ENCODE measurements around the gene ATP8A2. TPM values are rescaled to one million over a fixed set of nuclear protein-coding genes. Genes with fewer than 3 reads are reported as not detected.

ATP8A2 gene
- total and polyA plus RNA-seq, 7 donors, result under 0.01 to 2.2 (median 1.2) TPM; not detected in 1

- Histone ChIP-seq H3K4me3 (no peak overlapping the region), H3K27ac (no peak overlapping the region), H3K4me1 (no peaks in the 10 kb centered on the region), H3K9me3 (no peaks in the 10 kb centered on the region), H3K27me3 (no peaks in the 10 kb centered on the region), H3K36me3 (no peaks in the 10 kb centered on the region)
- no peak for DNase-seq
- TF ChIP-seq POLR2AphosphoS5 (IDR thresholded peaks at IDR 0.05) (no peak), POLR2A (IDR thresholded peaks at IDR 0.05) (no peak), EP300 (IDR thresholded peaks at IDR 0.05) (no peak), CTCF (IDR thresholded peaks at IDR 0.05) (no peak)
- intact Hi-C loops (cut with DNase I), result no loop called here
- 73 to 82% methylated on average over 12 of the region's 12 CpGs for WGBS, 2 donors
Measured at GRCh38 chr13:26025196-26025595, 653.4 kb downstream of the ATP8A2 start.

DNA sequence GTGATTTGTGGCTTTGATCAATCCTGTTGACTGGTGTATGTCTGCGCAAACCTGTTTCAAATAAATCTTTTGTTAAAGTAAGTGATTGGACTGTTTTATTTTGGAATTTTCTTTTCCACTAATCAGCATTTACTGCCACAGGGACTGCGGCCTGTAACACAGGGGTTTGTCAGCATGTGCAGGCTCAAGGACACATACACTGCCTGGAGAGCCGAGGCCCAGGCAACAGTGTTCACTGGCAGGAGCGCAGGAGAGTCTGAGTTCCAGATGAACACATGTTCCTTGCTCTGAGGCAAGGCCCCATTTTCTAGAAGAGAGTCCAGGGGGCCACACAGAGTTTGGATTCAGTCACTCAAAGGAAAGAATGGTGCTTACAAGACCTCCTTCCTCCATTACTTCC lies 654.0 kb downstream of the ATP8A2 start:
- 94 to 95% methylated on average over 4 of the region's 4 CpGs for WGBS, 2 donors
- TF ChIP-seq POLR2A (IDR thresholded peaks at IDR 0.05) (no peak), POLR2AphosphoS5 (IDR thresholded peaks at IDR 0.05) (no peak), CTCF (IDR thresholded peaks at IDR 0.05) (no peak), EP300 (IDR thresholded peaks at IDR 0.05) (no peak)
- no peaks in the 10 kb centered on the region for H3K4me1 ChIP-seq
- no peak for DNase-seq
- H3K27ac ChIP-seq, result no peak overlapping the region
- H3K36me3 ChIP-seq, result no peaks in the 10 kb centered on the region
- H3K9me3 ChIP-seq, result no peaks in the 10 kb centered on the region
- intact Hi-C loops (cut with DNase I), result no loop called here
- H3K4me3 ChIP-seq, result no peak overlapping the region
- no peaks in the 10 kb centered on the region for H3K27me3 ChIP-seq

DNA sequence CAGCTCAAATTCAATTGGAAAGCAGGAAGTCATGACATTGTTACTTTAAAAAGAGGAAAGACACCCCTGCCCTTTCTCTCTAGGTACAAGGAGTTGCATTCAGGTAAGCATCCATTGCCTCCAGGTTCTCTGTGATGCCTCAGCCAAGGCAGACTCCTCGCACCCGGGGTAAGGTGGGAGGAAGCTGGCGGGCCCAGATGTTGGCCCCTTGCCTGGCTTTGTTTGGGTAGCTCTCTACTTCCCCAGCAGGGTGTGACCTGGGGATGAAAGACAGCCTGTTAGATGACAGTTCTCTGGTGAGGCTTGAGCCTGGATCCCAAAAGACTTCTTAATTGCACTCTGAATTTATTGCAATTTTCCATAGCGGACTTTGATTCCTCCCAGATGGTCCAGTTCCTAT lies 654.4 kb downstream of the ATP8A2 start:
- intact Hi-C loops (cut with DNase I), result no loop called here
- no peaks in the 10 kb centered on the region for H3K4me1 ChIP-seq

GRCh38 chr13:26029581-26030136 lies 657.9 kb downstream of the ATP8A2 start:
- Histone ChIP-seq H3K9me3 (no peaks in the 10 kb centered on the region), H3K4me1 (no peaks in the 10 kb centered on the region), H3K4me3 (no peak overlapping the region), H3K36me3 (no peaks in the 10 kb centered on the region), H3K27ac (no peak overlapping the region), H3K27me3 (no peaks in the 10 kb centered on the region)
- intact Hi-C loops (cut with DNase I), result no loop called here
- WGBS, 2 donors, result 89 to 95% methylated on average over 4 of the region's 4 CpGs
- no peak for DNase-seq
- TF ChIP-seq CTCF (IDR thresholded peaks at IDR 0.05) (no peak), POLR2A (IDR thresholded peaks at IDR 0.05) (no peak), EP300 (IDR thresholded peaks at IDR 0.05) (no peak), POLR2AphosphoS5 (IDR thresholded peaks at IDR 0.05) (no peak)

More for the DNA sequence above, 654.4 kb downstream of the ATP8A2 start:
- Histone ChIP-seq H3K9me3 (no peaks in the 10 kb centered on the region), H3K4me3 (no peak overlapping the region), H3K27ac (no peak overlapping the region), H3K36me3 (no peaks in the 10 kb centered on the region), H3K27me3 (no peaks in the 10 kb centered on the region)
- WGBS, 2 donors, result 69 to 82% methylated on average over 4 of the region's 4 CpGs
- no peak for TF ChIP-seq POLR2AphosphoS5 (IDR thresholded peaks at IDR 0.05)
- no peak for DNase-seq

GRCh38 chr13:26030331-26030730 lies 658.6 kb downstream of the ATP8A2 start:
- H3K36me3 ChIP-seq, result no peaks in the 10 kb centered on the region
- peaks cover 0 to 2% (median 0%) of the 10 kb centered on the region in 3 donors for H3K27me3 ChIP-seq
- no peaks in the 10 kb centered on the region for H3K4me1 ChIP-seq
- H3K4me3 ChIP-seq, result no peak overlapping the region
- DNase-seq, result no peak
- TF ChIP-seq CTCF (IDR thresholded peaks at IDR 0.05), result no peak
- TF ChIP-seq EP300 (IDR thresholded peaks at IDR 0.05), result no peak
- no peak for TF ChIP-seq POLR2A (IDR thresholded peaks at IDR 0.05)
- no peak for TF ChIP-seq POLR2AphosphoS5 (IDR thresholded peaks at IDR 0.05)
- no peak overlapping the region for H3K27ac ChIP-seq
- intact Hi-C loops (cut with DNase I), result no loop called here
- WGBS, 2 donors, result 73 to 90% methylated on average over 4 of the region's 4 CpGs
- no peaks in the 10 kb centered on the region for H3K9me3 ChIP-seq
